MCF 10A (cell line): ENCODE data around the gene TPRG1. TPM values are rescaled to one million over a fixed set of nuclear protein-coding genes. Genes with fewer than 3 reads are reported as not detected.

ENCODE experiments used
- BruUV-seq: library from RNA; stranded (reverse); fragments of 400-500 nt; replicated peaks from 2 replicates; lab custom pipeline; 2021; lab: Mats Ljungman, UMichigan
- CTCF ChIA-PET: fragments of 300-600 bp; sonication (Branson Sonifier 250); formaldehyde crosslinking; extraction: SDS; loops from one replicate; lab custom pipeline; 2021; ENCODE audit warnings: antibody characterized with exemption, inconsistent platforms; lab: Yijun Ruan, JAX
- POLR2A ChIA-PET: fragments of 300-600, 350-650 bp; sonication (Branson Sonifier 250); formaldehyde crosslinking; extraction: SDS; loops from one replicate; lab custom pipeline; 2020; ENCODE audit warnings: antibody characterized with exemption, inconsistent platforms; lab: Yijun Ruan, JAX
- DNase-seq: peaks from one replicate; pipeline ENCODE4 v3.0.0-alpha.2; 2018; ENCODE audit not compliant: unreplicated experiment
- H3K27ac Mint-ChIP-seq: one replicate; pipeline ENCODE4 v1.8.0; 2022; ENCODE audit warnings: mild to moderate bottlenecking, low read depth, mixed read lengths; ENCODE audit not compliant: unreplicated experiment
- H3K27me3 Mint-ChIP-seq: one replicate; pipeline ENCODE4 v1.8.0; 2022; ENCODE audit warnings: mixed read lengths; ENCODE audit not compliant: insufficient read depth, unreplicated experiment
- H3K36me3 Mint-ChIP-seq: one replicate; pipeline ENCODE4 v1.8.0; 2022; ENCODE audit warnings: mild to moderate bottlenecking, moderate library complexity, mixed read lengths; ENCODE audit not compliant: insufficient read depth, unreplicated experiment
- H3K4me1 Mint-ChIP-seq: one replicate; pipeline ENCODE4 v1.8.0; 2022; ENCODE audit warnings: mixed read lengths; ENCODE audit not compliant: insufficient read depth, unreplicated experiment
- H3K4me3 Mint-ChIP-seq: one replicate; pipeline ENCODE4 v1.8.0; 2022; ENCODE audit warnings: mild to moderate bottlenecking, moderate library complexity, mixed read lengths; ENCODE audit not compliant: unreplicated experiment
- H3K9me3 Mint-ChIP-seq: one replicate; pipeline ENCODE4 v1.8.0; 2022; ENCODE audit warnings: mixed read lengths; ENCODE audit not compliant: unreplicated experiment
- intact Hi-C: fragments of 100-400 bp; cut with micrococcal nuclease; formaldehyde crosslinking; loops from 2 replicates; pipeline ENCODE4 v1.14.1; 2022
- total RNA-seq: library from RNA; stranded (reverse); gene quantifications from 2 replicates; pipeline ENCODE4 v1.2.3, GENCODE V29; 2022
- TF ChIP-seq, protein P1 (sequence below): fragments of 200-600 bp; IDR thresholded peaks from one replicate; pipeline ENCODE4 v1.8.0; 2022; ENCODE audit warnings: antibody characterized with exemption, mild to moderate bottlenecking; ENCODE audit not compliant: unreplicated experiment

The TPRG1 gene
- total RNA-seq, 1 experiment from 2014 or later = 2.0 TPM

GRCh38 chr3:189204167-189204866, 32.5 kb downstream of the TPRG1 start:
- DNase-seq = no peak
- intact Hi-C loops = no loop called here
- H3K27ac Mint-ChIP-seq = no peak overlapping the region
- no TSS peak for BruUV-seq
- TF ChIP-seq, protein P1, sequence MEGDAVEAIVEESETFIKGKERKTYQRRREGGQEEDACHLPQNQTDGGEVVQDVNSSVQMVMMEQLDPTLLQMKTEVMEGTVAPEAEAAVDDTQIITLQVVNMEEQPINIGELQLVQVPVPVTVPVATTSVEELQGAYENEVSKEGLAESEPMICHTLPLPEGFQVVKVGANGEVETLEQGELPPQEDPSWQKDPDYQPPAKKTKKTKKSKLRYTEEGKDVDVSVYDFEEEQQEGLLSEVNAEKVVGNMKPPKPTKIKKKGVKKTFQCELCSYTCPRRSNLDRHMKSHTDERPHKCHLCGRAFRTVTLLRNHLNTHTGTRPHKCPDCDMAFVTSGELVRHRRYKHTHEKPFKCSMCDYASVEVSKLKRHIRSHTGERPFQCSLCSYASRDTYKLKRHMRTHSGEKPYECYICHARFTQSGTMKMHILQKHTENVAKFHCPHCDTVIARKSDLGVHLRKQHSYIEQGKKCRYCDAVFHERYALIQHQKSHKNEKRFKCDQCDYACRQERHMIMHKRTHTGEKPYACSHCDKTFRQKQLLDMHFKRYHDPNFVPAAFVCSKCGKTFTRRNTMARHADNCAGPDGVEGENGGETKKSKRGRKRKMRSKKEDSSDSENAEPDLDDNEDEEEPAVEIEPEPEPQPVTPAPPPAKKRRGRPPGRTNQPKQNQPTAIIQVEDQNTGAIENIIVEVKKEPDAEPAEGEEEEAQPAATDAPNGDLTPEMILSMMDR = no peak
- ChIA-PET CTCF (no interaction called here), POLR2A (no interaction called here)
- no peak overlapping the region for H3K4me3 Mint-ChIP-seq
- H3K36me3 Mint-ChIP-seq = no peaks in the 10 kb centered on the region
- no peaks in the 10 kb centered on the region for H3K4me1 Mint-ChIP-seq
- no peaks in the 10 kb centered on the region for H3K9me3 Mint-ChIP-seq
- no peaks in the 10 kb centered on the region for H3K27me3 Mint-ChIP-seq

DNA sequence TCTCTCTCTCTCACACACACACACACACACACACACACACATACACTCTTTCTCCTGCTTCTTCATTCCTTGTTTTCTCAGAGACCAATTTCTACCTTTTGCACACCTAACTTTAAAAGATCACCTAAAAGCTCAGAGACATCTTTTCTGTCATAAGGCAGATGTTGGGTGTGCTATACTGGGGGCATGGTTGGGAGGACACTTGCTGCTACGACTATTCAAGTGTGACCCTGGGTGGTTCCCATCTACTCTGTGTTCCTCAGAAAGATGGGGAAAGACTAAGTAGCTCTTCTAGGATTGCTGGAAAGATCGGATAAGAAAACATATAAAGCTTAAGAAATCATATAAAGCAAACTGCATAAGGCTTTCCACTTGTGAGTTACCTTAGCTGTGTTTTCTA, 33.2 kb downstream of the TPRG1 start:
- no peaks in the 10 kb centered on the region for H3K36me3 Mint-ChIP-seq
- H3K9me3 Mint-ChIP-seq = no peaks in the 10 kb centered on the region
- BruUV-seq = no TSS peak
- no peaks in the 10 kb centered on the region for H3K27me3 Mint-ChIP-seq
- POLR2A ChIA-PET = no interaction called here
- no peak overlapping the region for H3K27ac Mint-ChIP-seq
- intact Hi-C loops = no loop called here
- no peak overlapping the region for H3K4me3 Mint-ChIP-seq
- CTCF ChIA-PET = interaction anchor here (0.6 to 0.7 kb wide), 2 partner anchors 10 to 161 kb away, joined by 3 read pairs; no protein-coding TSS in a partner anchor
- TF ChIP-seq, protein P1 = no peak
- DNase-seq = no peak
- no peaks in the 10 kb centered on the region for H3K4me1 Mint-ChIP-seq

DNA sequence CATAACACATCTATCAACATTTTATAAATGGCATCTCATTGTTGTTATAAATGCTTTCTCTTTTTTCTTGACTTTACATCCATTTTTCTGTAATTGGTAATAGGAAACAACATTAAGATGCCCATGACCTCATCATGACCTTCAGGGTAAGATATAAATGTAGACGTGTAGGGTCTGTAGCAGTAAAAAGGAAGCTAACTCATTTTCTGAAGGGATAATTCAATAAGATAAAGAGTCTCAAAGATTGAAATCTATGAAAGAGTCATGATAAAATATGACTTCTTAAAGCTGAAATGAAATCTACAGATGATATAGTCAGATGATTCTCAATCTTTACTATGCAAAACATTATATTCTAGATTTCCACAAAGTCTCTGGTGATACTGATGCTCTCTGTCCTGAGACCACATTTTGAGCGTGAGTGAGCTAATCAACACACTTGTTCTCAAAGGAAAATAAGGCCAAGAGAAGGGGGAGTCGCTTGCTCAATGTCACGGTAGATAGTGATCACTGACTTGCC, 38.5 kb downstream of the TPRG1 start:
- BruUV-seq = no TSS peak
- no peaks in the 10 kb centered on the region for H3K4me1 Mint-ChIP-seq
- H3K27me3 Mint-ChIP-seq = no peaks in the 10 kb centered on the region
- H3K9me3 Mint-ChIP-seq = no peaks in the 10 kb centered on the region
- no peak for DNase-seq
- intact Hi-C loops = no loop called here
- TF ChIP-seq, protein P1 = no peak
- H3K27ac Mint-ChIP-seq = no peak overlapping the region
- H3K36me3 Mint-ChIP-seq = no peaks in the 10 kb centered on the region
- ChIA-PET POLR2A (no interaction called here), CTCF (interaction anchor here (0.5 to 1.3 kb wide), 6 partner anchors 9 to 1601 kb away, joined by 3 to 5 read pairs (median 3); no protein-coding TSS in a partner anchor)
- no peak overlapping the region for H3K4me3 Mint-ChIP-seq

DNA sequence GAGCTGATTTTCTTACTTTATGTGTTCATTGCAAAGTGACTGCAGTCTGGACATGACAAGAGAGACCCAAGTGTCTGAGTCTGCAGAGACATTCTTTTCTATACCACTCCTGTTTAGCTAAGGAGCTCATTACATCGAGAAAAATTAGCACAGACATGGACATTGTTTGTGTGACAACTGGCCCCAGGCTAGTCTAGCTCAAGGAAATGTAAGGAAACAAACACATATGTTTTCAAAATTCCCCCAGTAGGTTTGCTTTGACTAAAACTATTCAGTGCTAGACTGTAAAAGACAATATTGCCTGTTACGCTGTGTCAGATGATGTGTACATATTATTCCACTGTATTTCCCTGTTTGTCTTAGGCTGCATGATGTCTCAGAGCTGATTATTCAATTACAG, 40.9 kb downstream of the TPRG1 start:
- no peaks in the 10 kb centered on the region for H3K4me1 Mint-ChIP-seq
- no peak overlapping the region for H3K27ac Mint-ChIP-seq
- POLR2A ChIA-PET = interaction anchor here (0.6 kb wide), 1 partner anchor 504 kb away, joined by 4 read pairs; no protein-coding TSS in a partner anchor
- BruUV-seq = no TSS peak
- CTCF ChIA-PET = no interaction called here
- H3K4me3 Mint-ChIP-seq = no peak overlapping the region
- no peak for DNase-seq
- intact Hi-C loops = no loop called here
- no peaks in the 10 kb centered on the region for H3K9me3 Mint-ChIP-seq
- no peaks in the 10 kb centered on the region for H3K27me3 Mint-ChIP-seq
- H3K36me3 Mint-ChIP-seq = no peaks in the 10 kb centered on the region
- TF ChIP-seq, protein P1 = no peak
